ENCODE measurements around the gene WDR54. TPM values are rescaled to one million over a fixed set of nuclear protein-coding genes. Genes with fewer than 3 reads are reported as not detected.

The WDR54 gene
- polyA plus RNA-seq, 1 donor from 2014 or later, result 39.0 TPM

DNA sequence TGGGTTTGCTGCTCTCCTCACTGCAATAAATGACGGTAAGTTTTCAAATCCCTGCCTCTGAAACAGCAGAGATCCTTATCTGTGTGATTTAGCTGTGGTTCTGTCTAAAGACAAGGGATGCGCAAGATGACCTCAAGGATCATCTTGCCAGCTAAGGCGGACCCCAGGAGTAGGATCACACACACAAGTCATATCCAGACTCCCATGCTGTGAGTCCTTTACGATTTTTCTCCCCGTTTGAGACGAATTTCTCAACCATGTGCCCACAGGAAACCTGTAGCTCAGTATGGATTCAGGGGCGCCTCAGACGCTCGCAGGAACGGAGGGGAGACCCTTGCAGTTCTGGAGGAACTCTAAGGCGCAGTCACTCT lies 30.3 kb upstream of the WDR54 start:
- peaks cover 4 to 11% (median 7%) of the 10 kb centered on the region in 3 donors for H3K4me1 Mint-ChIP-seq
- no peaks in the 10 kb centered on the region for H3K9me3 Mint-ChIP-seq
- H3K27me3 Mint-ChIP-seq, result peaks cover 3% of the 10 kb centered on the region
- H3K36me3 Mint-ChIP-seq, result no peaks in the 10 kb centered on the region
- H3K4me3 Mint-ChIP-seq, result peak overlapping the region in 3 of 4 donors; percentile 97 to 100 (median 99)
- peak overlapping the region; percentile 96 to 100 (median 100) for H3K27ac Mint-ChIP-seq

- Mint-ChIP-seq H3K27me3 (peaks cover 3% of the 10 kb centered on the region), H3K4me1 (peaks cover 4 to 11% (median 7%) of the 10 kb centered on the region in 3 donors), H3K4me3 (peak overlapping the region in 3 of 4 donors; percentile 97 to 100 (median 99))
Measured at GRCh38 chr2:74391580-74392448, 29.7 kb upstream of the WDR54 start.

DNA sequence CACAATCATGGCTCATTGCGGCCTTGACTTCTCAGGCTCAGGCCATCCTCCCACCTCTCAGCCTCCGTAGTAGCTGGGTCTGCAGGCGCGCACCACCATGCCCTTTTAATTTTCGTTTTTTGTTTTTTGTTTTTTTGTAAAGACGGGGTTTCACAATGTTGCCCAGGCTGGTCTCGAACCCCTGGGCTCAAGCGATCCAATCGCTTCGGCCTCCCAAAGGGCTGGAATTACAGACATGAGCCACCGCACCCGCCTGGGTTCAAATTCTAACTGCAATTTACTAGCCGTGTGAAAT lies 29.1 kb upstream of the WDR54 start:
- Mint-ChIP-seq H3K27ac (peak overlapping the region; percentile 96 to 100 (median 100)), H3K4me3 (peak overlapping the region in 3 of 4 donors; percentile 22 to 97 (median 45)), H3K27me3 (peaks cover 3% of the 10 kb centered on the region), H3K36me3 (no peaks in the 10 kb centered on the region), H3K9me3 (no peaks in the 10 kb centered on the region), H3K4me1 (peaks cover 4 to 11% (median 7%) of the 10 kb centered on the region in 3 donors)

More at GRCh38 chr2:74391580-74392448, 29.7 kb upstream of the WDR54 start:
- Mint-ChIP-seq H3K27ac (peak overlapping the region; percentile 96 to 100 (median 100)), H3K36me3 (no peaks in the 10 kb centered on the region), H3K9me3 (no peaks in the 10 kb centered on the region)

DNA sequence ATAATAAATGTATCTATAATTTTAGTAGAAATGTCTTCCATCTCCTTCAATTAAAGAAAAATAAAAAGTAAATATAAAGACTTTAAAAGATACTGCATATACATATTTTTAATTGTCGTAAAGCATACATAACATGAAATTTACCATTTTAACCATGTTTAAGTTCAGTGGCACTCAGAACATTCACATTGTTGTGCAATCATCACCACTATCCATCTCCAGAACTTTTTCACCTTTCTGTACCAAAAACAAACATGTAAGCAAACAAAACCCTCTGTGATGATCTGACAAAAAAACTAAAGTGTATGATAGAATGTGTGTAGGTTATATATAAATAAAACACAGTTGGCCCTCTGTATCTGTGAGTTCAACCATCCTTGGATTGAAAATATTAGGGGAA lies 28.0 kb upstream of the WDR54 start:
- Mint-ChIP-seq H3K4me3 (peak overlapping the region in 1 of 4 donors; percentile 34), H3K4me1 (peaks cover 4 to 11% (median 7%) of the 10 kb centered on the region in 3 donors), H3K27ac (no peak overlapping the region), H3K36me3 (no peaks in the 10 kb centered on the region), H3K9me3 (no peaks in the 10 kb centered on the region), H3K27me3 (peaks cover 3% of the 10 kb centered on the region)

DNA sequence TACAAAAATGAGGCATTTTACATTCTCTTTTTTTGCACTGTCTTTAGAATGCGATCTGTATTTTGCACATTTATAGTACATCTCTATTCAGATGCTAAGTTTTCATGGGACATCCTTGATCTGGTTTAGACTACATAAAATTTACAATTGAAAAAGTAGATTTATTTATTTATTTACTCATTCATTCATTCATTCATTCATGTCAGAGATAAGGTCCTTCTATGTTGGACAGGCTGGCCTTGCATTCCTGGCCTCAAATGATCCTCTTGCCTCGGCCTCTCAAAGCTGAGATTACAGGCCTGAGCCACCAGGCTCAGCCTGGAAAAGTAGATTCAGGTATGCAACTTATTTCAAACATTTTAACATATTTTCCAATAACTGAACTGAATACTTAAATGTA lies 25.4 kb upstream of the WDR54 start:
- H3K4me1 Mint-ChIP-seq, result peaks cover 1 to 6% (median 4%) of the 10 kb centered on the region in 3 donors
- peaks cover 3% of the 10 kb centered on the region for H3K27me3 Mint-ChIP-seq
- H3K9me3 Mint-ChIP-seq, result no peaks in the 10 kb centered on the region
- H3K36me3 Mint-ChIP-seq, result no peaks in the 10 kb centered on the region
- no peak overlapping the region for H3K27ac Mint-ChIP-seq
- no peak overlapping the region for H3K4me3 Mint-ChIP-seq

- no peaks in the 10 kb centered on the region for H3K36me3 Mint-ChIP-seq
- H3K27me3 Mint-ChIP-seq, result no peaks in the 10 kb centered on the region
- peak overlapping the region in 1 of 4 donors; percentile 69 for H3K4me3 Mint-ChIP-seq
- no peaks in the 10 kb centered on the region for H3K9me3 Mint-ChIP-seq
- no peak overlapping the region for H3K27ac Mint-ChIP-seq
- no peaks in the 10 kb centered on the region for H3K4me1 Mint-ChIP-seq
Measured at GRCh38 chr2:74399785-74400184, 21.7 kb upstream of the WDR54 start.

DNA sequence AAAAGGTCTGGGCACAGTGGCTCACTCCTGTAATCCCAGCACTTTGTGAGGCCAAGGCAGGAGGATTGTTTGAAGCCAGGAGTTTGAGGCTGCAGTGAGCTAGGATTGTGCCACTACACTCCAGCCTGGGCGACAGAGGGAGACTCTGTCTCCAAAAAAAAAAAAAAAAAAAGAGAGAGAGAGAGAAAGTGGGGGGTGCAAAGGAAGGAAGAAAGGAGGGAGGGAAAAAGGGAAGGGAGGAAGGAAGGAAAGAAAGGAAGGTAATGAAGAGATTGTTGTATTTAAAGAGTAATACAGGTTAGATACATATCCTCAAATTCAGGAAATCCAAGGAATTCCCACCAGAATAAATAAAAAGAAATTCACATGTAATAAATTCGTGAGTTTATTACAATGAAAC lies 19.6 kb upstream of the WDR54 start:
- Mint-ChIP-seq H3K4me3 (no peak overlapping the region), H3K27me3 (no peaks in the 10 kb centered on the region), H3K36me3 (no peaks in the 10 kb centered on the region), H3K4me1 (peaks cover 5 to 6% (median 6%) of the 10 kb centered on the region in 3 donors), H3K27ac (no peak overlapping the region), H3K9me3 (no peaks in the 10 kb centered on the region)

GRCh38 chr2:74406035-74406434 lies 15.5 kb upstream of the WDR54 start:
- Mint-ChIP-seq H3K4me1 (peaks cover 5 to 6% (median 6%) of the 10 kb centered on the region in 3 donors), H3K9me3 (no peaks in the 10 kb centered on the region), H3K4me3 (no peak overlapping the region), H3K27ac (no peak overlapping the region), H3K27me3 (peaks cover 2% of the 10 kb centered on the region), H3K36me3 (peaks cover 1% of the 10 kb centered on the region)

DNA sequence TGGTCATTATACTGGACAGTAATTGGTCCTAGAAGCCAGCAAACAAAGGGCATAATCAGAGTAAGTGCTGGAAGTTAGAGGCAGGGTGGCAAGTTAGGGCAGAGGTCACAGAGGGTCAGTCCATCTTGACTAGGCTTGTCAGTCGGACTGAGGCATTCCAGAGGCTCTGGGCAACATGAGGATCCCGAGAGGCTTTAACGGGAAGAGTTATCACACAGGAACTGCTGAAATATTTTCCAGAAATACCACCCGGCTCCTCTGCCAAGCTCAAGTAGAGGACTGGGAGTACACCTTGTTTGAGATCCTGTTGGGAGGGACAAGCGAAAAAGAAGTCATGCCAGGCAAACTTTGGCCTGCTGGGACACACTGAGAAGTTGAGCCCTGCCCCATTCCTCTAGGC lies 13.8 kb upstream of the WDR54 start:
- Mint-ChIP-seq H3K36me3 (peaks cover 3% of the 10 kb centered on the region), H3K4me1 (peaks cover 5 to 6% (median 6%) of the 10 kb centered on the region in 3 donors), H3K9me3 (no peaks in the 10 kb centered on the region), H3K4me3 (no peak overlapping the region), H3K27ac (no peak overlapping the region), H3K27me3 (peaks cover 2% of the 10 kb centered on the region)

- peaks cover 4% of the 10 kb centered on the region for H3K27me3 Mint-ChIP-seq
- H3K9me3 Mint-ChIP-seq, result no peaks in the 10 kb centered on the region
- peak overlapping the region in 3 of 4 donors; percentile 2 to 89 (median 60) for H3K4me3 Mint-ChIP-seq
- peaks cover 6% of the 10 kb centered on the region for H3K36me3 Mint-ChIP-seq
- H3K4me1 Mint-ChIP-seq, result peaks cover 13 to 15% (median 14%) of the 10 kb centered on the region in 3 donors
- no peak overlapping the region for H3K27ac Mint-ChIP-seq
Measured at GRCh38 chr2:74413001-74413698, 8.4 kb upstream of the WDR54 start.

DNA sequence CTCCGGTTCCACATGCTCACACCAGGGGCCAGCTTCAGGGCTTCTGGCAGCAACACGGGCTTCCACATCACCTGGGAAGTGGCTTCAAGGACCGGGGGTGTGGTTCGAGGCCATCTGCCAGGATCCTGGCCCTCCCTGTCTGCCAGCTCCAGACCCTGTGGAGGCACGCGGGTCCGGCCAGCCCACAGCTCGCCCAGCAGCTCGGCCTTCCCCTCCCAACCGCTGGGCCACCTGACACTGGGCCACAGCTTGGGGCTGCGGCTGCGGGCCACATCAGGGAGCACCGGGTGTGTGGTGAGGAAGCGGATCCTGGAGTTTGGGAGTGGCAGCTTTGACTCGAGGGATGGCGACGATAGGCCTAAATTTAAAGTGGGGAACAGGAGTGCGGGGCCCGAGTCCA lies 7.1 kb upstream of the WDR54 start:
- H3K36me3 Mint-ChIP-seq, result peaks cover 5% of the 10 kb centered on the region
- peak overlapping the region; percentile 55 to 89 (median 69) for H3K4me3 Mint-ChIP-seq
- peaks cover 15 to 17% (median 17%) of the 10 kb centered on the region in 3 donors for H3K4me1 Mint-ChIP-seq
- H3K27me3 Mint-ChIP-seq, result peaks cover 4% of the 10 kb centered on the region
- H3K27ac Mint-ChIP-seq, result peak overlapping the region in 1 of 3 donors; percentile 46
- H3K9me3 Mint-ChIP-seq, result no peaks in the 10 kb centered on the region

GRCh38 chr2:74414881-74415761 lies 6.4 kb upstream of the WDR54 start:
- Mint-ChIP-seq H3K27me3 (peaks cover 2% of the 10 kb centered on the region), H3K4me3 (peak overlapping the region; percentile 55 to 89 (median 80)), H3K27ac (peak overlapping the region in 2 of 3 donors; percentile 9 to 67), H3K4me1 (peaks cover 17 to 23% (median 21%) of the 10 kb centered on the region in 3 donors), H3K36me3 (peaks cover 5% of the 10 kb centered on the region), H3K9me3 (no peaks in the 10 kb centered on the region)

DNA sequence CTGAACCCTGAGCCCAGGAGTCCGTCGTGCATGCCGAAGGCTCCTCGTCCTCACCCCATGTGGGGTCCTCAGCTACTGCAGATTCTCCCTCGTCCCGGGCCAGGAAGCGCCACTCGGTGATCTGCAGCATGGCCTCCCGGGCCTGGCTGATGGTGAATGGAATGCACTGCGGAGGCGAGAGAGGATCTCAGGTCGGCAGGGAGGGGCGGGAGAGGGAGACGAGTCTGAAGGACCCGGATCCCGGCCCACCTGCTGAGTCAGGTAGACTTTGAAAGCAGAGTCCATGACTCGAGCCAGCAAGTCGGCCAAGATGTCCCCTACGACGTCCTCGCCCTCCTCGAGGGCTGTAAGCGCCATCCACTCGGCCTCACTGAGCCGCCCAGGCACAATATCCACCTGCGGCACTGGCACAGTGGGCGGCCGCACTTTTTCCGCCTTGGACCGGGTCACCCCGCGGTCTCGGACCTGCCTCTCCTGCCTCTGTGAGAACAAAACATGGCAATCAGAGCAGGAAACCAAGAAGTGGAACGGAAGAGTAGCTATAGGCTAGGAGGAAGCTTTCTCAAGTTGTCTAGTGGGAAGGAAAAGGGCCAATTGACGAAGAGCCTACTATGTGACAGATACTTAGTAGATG lies 5.7 kb upstream of the WDR54 start:
- Mint-ChIP-seq H3K36me3 (peaks cover 5% of the 10 kb centered on the region), H3K4me1 (peaks cover 21 to 28% (median 25%) of the 10 kb centered on the region in 3 donors), H3K27me3 (peaks cover 2% of the 10 kb centered on the region), H3K27ac (peak overlapping the region in 2 of 3 donors; percentile 9 to 18), H3K9me3 (no peaks in the 10 kb centered on the region), H3K4me3 (peak overlapping the region; percentile 53 to 83 (median 78))

DNA sequence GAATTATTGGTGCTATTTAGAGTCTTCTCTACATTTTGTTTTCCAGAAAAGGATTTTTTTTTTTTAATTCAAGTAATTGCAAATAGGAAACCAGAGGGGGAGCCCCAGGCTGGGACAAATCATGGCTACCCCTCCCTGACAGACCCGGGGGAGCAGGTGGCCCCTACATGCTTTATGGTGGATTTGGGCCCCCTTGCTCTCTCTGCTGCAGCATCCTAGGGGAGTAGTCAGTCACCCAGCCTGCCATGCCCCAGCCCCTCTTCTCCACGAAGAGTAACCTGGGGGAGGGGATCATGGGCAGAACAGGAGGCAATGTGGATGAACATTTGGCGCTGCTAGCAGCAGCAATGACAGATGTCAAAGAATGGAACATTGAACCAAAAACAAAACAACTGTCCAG lies 4.8 kb upstream of the WDR54 start:
- peak overlapping the region in 2 of 4 donors; percentile 0 to 53 for H3K4me3 Mint-ChIP-seq
- peaks cover 2% of the 10 kb centered on the region for H3K27me3 Mint-ChIP-seq
- peaks cover 23 to 35% (median 27%) of the 10 kb centered on the region in 3 donors for H3K4me1 Mint-ChIP-seq

More for the DNA sequence above, 4.8 kb upstream of the WDR54 start:
- no peaks in the 10 kb centered on the region for H3K9me3 Mint-ChIP-seq
- peaks cover 3% of the 10 kb centered on the region for H3K36me3 Mint-ChIP-seq
- H3K27ac Mint-ChIP-seq, result peak overlapping the region in 1 of 3 donors; percentile 39
